ENCODE measurements around the gene BCL2L15. TPM values are rescaled to one million over a fixed set of nuclear protein-coding genes. Genes with fewer than 3 reads are reported as not detected.

BCL2L15 gene
- total RNA-seq, 1 experiment from 2014 or later, result 0.10 TPM

GRCh38 chr1:113903501-113904292 lies 16.3 kb upstream of the BCL2L15 start:
- H3K27me3 ChIP-seq (ENCODE audit: control insufficient read depth, insufficient read depth, low read length), result no peaks in the 10 kb centered on the region
- ChIA-PET CTCF (no interaction called here), POLR2A (interaction anchor here (0.6 kb wide), 1 partner anchor 43 kb away, joined by 5 read pairs; no protein-coding TSS in a partner anchor)
- intact Hi-C loops (cut with micrococcal nuclease; ENCODE audit: unreplicated experiment) (loop anchor here (2.0 to 10.0 kb wide), 2 partner anchors 27 to 69 kb away; no protein-coding TSS in a partner anchor), in situ Hi-C loops (cut with HindIII; ENCODE audit: low pct_unique_long_range_greater_than_20kb, low sequenced_read_pairs) (no loop called here)
- TSS peak; percentile 81 for BruUV-seq (replicated peaks)
- no peak for DNase-seq (ENCODE audit: low read depth, low spot score)
- H3K27ac ChIP-seq (ENCODE audit: low read length), result peak overlapping the region; percentile 94
- no peak for ATAC-seq
- H3K36me3 ChIP-seq (ENCODE audit: control insufficient read depth, insufficient read depth, low read length), result peaks cover 2% of the 10 kb centered on the region
- no peaks in the 10 kb centered on the region for H3K9me3 ChIP-seq (ENCODE audit: control insufficient read depth, insufficient read depth, low read depth, low read length)
- H3K4me1 ChIP-seq (ENCODE audit: control insufficient read depth, insufficient read depth, low read length), result peaks cover 4% of the 10 kb centered on the region
- TF ChIP-seq CTCF (IDR thresholded peaks at IDR 0.05) (no peak), SIN3A (IDR thresholded peaks at IDR 0.05; ENCODE audit: borderline replicate concordance, insufficient read depth, low read depth, low read length) (no peak), REST (IDR thresholded peaks at IDR 0.05; ENCODE audit: insufficient read depth in 1 of 2, low read depth in 2 of 2, low read length in 1 of 2) (no peak), POLR2AphosphoS5 (IDR thresholded peaks at IDR 0.05; ENCODE audit: low read depth, low read length) (no peak), TCF7L2 (IDR thresholded peaks at IDR 0.05; ENCODE audit: low read depth, low read length) (no peak)
- H3K4me3 ChIP-seq (ENCODE audit: low read depth in 2 of 2, low read length in 2 of 2), result peak overlapping the region; percentile 80 to 93

GRCh38 chr1:113901191-113901590 lies 13.8 kb upstream of the BCL2L15 start:
- Histone ChIP-seq H3K4me1 (ENCODE audit: control insufficient read depth, insufficient read depth, low read length) (peaks cover 4% of the 10 kb centered on the region), H3K9me3 (ENCODE audit: control insufficient read depth, insufficient read depth, low read depth, low read length) (no peaks in the 10 kb centered on the region), H3K27me3 (ENCODE audit: control insufficient read depth, insufficient read depth, low read length) (no peaks in the 10 kb centered on the region), H3K4me3 (ENCODE audit: low read depth in 2 of 2, low read length in 2 of 2) (no peak overlapping the region), H3K36me3 (ENCODE audit: control insufficient read depth, insufficient read depth, low read length) (peaks cover 2% of the 10 kb centered on the region), H3K27ac (ENCODE audit: low read length) (no peak overlapping the region)
- DNase-seq (ENCODE audit: low read depth, low spot score) (no peak), ATAC-seq (no peak)
- TF ChIP-seq SIN3A (IDR thresholded peaks at IDR 0.05; ENCODE audit: borderline replicate concordance, insufficient read depth, low read depth, low read length), result no peak
- TF ChIP-seq TCF7L2 (IDR thresholded peaks at IDR 0.05; ENCODE audit: low read depth, low read length), result no peak
- no peak for TF ChIP-seq REST (IDR thresholded peaks at IDR 0.05; ENCODE audit: insufficient read depth in 1 of 2, low read depth in 2 of 2, low read length in 1 of 2)
- TF ChIP-seq CTCF (IDR thresholded peaks at IDR 0.05), result no peak
- no peak for TF ChIP-seq POLR2AphosphoS5 (IDR thresholded peaks at IDR 0.05; ENCODE audit: low read depth, low read length)
- BruUV-seq (replicated peaks), result no TSS peak
- intact Hi-C loops (cut with micrococcal nuclease; ENCODE audit: unreplicated experiment), result loop anchor here (10.0 kb wide), 1 partner anchor 66 kb away; no protein-coding TSS in a partner anchor
- POLR2A ChIA-PET, result no interaction called here
- CTCF ChIA-PET, result no interaction called here
- in situ Hi-C loops (cut with HindIII; ENCODE audit: low pct_unique_long_range_greater_than_20kb, low sequenced_read_pairs), result no loop called here

All from Panc1 (cell line).